Fibroblast of skin of right quadriceps (primary cell): Measurements from ENCODE around the gene NUMB.

Experiments used
- DNase-seq: peaks from one replicate; pipeline ENCODE4 v3.0.0-alpha.2; 2013

The NUMB gene

GRCh38 chr14:73243341-73243740 lies 215.0 kb downstream of the NUMB start:
- DNase-seq = no peak

- DNase-seq = no peak
Measured at GRCh38 chr14:73242357-73242901, 215.9 kb downstream of the NUMB start.

- DNase-seq = no peak
Measured at GRCh38 chr14:73241481-73242165, 216.7 kb downstream of the NUMB start.

GRCh38 chr14:73240816-73241480 lies 217.4 kb downstream of the NUMB start:
- no peak for DNase-seq

- DNase-seq = peak; percentile 64
Measured at GRCh38 chr14:73239393-73240241, 218.7 kb downstream of the NUMB start.

GRCh38 chr14:73238941-73239340 lies 219.4 kb downstream of the NUMB start:
- no peak for DNase-seq

- DNase-seq = peak; percentile 87
Measured at GRCh38 chr14:73238424-73238852, 219.9 kb downstream of the NUMB start.

GRCh38 chr14:73237786-73238423 lies 220.4 kb downstream of the NUMB start:
- DNase-seq = no peak

GRCh38 chr14:73237219-73237785 lies 221.0 kb downstream of the NUMB start, which contains the start of gene PAPLN:
TSS of gene PAPLN (plus strand) at chr14:73237506. CDS start at chr14:73239779, 2,273 bp downstream.
- no peak for DNase-seq

GRCh38 chr14:73236752-73237218 lies 221.6 kb downstream of the NUMB start:
- DNase-seq = no peak

- no peak for DNase-seq
Measured at GRCh38 chr14:73236157-73236556, 222.2 kb downstream of the NUMB start.

GRCh38 chr14:73235531-73236155 lies 222.7 kb downstream of the NUMB start:
- no peak for DNase-seq

GRCh38 chr14:73234586-73235394 lies 223.6 kb downstream of the NUMB start:
- DNase-seq = no peak

GRCh38 chr14:73234029-73234428 lies 224.3 kb downstream of the NUMB start:
- DNase-seq = no peak

- DNase-seq = no peak
Measured at GRCh38 chr14:73233564-73233963, 224.8 kb downstream of the NUMB start.

- no peak for DNase-seq
Measured at GRCh38 chr14:73232984-73233383, 225.4 kb downstream of the NUMB start.

GRCh38 chr14:73231981-73232851 lies 226.1 kb downstream of the NUMB start:
- no peak for DNase-seq

GRCh38 chr14:73230051-73230450 lies 228.3 kb downstream of the NUMB start:
- no peak for DNase-seq
